Kidney capillary endothelial cell (primary cell): ENCODE data around the gene LTBP1.
"Not testable (repeated sequence)": the region's sequence is repeated elsewhere in the genome, so short reads cannot be mapped to it uniquely, and the experiment has no call there.

Source experiments
- DNase-seq: peaks from one replicate; pipeline ENCODE4 v3.0.0-alpha.2; 2018; ENCODE audit warnings: low spot score

Gene LTBP1

DNA sequence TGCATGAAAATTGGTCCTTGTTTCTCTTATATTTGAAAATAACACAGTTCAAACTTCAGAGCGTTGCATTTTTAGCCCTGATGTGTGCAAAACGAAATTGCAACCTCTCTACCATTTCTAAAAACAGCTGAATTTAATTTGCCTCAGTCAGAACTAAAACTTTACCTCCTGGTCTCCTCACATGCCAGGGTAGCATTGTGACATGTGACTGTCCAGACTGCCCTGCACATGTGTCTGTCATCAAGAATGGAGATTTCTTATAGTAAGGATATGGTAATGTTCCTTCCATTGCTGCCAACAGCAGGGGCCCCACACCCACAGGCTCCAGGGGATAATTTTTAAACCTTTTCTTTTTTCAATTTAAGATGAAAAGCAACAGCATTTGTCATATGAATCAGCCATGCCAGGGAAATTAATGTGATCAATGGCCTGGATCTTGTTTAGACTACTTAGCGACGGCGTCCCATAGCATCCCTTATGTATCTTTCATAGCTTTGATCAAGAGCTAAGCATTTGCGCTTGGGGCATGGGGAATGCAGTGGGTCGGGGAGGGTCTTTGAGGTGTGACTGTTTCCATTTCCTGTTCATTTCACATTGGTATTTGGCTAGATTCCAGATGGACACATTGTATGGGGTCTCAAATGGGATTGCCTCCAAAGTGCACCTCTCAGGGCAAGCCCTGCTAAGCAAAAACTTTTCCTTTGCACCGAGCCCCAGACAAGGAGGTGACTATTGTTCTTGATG, 437.3 kb downstream of the LTBP1 start:
- no peak for DNase-seq

- no peak for DNase-seq
These were observed 437.8 kb downstream of the LTBP1 start for GRCh38 chr2:33384599-33384961.

- DNase-seq: no peak
These were observed 442.2 kb downstream of the LTBP1 start for GRCh38 chr2:33388996-33389395.

GRCh38 chr2:33389695-33390094, 442.9 kb downstream of the LTBP1 start:
- not testable (repeated sequence) for DNase-seq

- DNase-seq: no peak
These were observed 444.9 kb downstream of the LTBP1 start for GRCh38 chr2:33391529-33392255.

GRCh38 chr2:33392366-33392765, 445.6 kb downstream of the LTBP1 start:
- DNase-seq: no peak

DNA sequence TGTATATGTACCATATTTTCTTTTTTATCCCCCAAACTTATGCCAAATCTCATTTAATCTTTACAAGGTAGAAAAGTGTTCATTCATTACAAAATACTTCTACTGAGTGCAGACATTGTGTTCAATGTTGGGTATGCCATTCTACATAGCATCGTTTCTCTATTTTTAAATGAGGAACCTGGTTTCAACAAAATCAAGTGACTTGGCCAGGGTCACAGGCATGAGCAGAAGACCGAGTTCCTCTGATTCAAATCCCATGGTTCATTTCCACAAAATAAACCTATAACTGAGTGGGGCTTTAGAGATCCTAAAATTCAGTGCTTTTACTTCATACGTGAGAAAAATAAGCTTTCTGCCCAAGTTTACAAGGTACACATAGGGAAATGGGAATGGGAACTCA, 448.3 kb downstream of the LTBP1 start:
- DNase-seq: no peak

GRCh38 chr2:33395655-33396249, 449.0 kb downstream of the LTBP1 start:
- DNase-seq: peak; percentile 55

DNA sequence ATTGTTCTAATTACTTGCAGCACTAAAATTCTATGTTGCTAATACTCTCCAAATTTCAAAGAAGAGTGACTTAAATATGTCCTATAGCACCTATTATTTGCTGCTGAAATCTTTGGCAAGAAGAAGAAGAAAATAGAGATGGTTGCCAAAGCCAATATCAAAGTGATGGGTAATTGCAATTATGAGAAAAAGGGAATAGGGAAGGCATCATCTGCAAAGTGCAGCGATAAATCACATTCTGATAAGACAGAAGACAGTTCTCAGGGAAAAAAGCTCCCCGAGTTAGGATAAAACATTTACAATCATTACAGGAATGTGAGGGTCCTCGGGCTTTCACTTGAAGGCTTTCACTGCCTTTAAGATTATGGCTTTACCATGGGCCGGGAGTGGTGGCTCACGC, 457.6 kb downstream of the LTBP1 start:
- DNase-seq: no peak

- no peak for DNase-seq
These were observed 459.9 kb downstream of the LTBP1 start for GRCh38 chr2:33406622-33407021.

GRCh38 chr2:33408109-33408508, 461.4 kb downstream of the LTBP1 start:
- no peak for DNase-seq

DNA sequence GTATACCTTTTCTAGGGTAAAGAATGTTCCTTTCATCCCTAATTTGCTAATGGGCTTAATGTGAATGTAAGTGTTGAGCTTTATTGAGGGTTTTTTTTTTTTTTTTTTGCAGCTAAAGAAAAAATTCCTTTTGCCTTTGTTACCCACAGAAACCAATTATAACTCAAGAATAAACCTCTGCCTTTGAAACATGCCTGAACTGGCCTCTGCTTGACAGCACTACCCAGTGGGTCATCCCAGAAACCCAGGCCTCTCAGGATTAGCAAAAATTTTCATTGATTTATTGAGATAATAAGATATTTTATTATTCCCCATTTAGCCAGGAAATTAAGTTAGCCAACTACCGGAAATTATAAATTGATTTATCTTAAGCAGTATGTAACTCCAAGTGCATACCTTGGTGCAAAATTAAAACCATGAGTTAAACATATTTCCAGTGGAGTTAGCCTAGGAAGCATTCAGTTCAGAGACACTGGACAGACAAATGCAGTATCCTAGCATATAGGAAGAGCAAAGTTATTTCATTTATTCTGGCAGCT, 462.7 kb downstream of the LTBP1 start:
- DNase-seq: no peak

DNA sequence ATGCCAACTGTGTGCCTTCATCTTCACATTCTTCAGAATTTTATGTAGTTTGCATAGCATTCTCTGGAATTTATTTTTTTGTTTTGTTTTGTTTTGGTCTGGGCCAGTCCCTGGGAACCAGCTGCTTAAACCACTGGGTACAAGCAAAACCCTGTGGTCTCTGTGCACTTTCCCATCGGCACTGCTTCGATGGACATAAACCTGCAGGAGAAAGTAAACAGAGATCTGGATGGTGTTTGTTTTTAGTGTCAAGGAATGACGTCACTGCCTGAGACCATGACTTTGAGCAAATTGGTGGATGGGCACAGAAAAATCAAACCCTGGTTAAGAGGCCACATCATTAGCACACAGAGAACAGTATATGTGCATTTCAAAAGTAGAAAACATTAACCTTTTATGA, 465.0 kb downstream of the LTBP1 start:
- DNase-seq: no peak

- peak; percentile 78 for DNase-seq
These were observed 466.2 kb downstream of the LTBP1 start for GRCh38 chr2:33412920-33413319.

DNA sequence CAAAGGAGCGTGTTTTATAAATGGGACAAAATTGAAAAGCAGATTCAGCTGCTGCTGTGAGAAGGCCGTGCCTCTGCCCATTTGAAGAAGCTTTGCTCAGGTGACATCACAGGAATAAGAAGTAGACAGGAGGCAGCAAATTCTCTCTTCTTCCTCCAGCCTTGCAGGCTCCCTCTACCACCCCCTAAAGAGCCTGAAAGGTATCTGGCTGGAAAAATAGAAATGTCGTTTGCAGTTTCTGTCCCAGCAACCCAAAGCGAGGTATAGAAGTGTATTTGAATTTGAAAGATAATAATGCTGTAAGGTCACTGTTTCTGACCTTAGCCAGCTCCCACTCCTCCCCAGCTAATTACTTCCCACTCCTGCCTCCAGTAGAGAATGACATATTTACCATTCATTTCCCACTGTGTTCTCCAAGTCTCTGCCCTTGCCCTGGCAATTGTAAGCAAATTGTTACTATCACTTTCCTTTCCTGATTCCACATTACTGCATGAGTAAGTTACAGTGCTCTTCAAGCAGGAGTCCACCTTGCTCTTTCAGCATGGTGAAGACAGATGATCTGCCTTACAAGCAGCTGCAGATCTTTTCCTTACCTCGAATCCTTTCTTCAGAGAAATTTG, 472.9 kb downstream of the LTBP1 start:
- DNase-seq: peak; percentile 50

DNA sequence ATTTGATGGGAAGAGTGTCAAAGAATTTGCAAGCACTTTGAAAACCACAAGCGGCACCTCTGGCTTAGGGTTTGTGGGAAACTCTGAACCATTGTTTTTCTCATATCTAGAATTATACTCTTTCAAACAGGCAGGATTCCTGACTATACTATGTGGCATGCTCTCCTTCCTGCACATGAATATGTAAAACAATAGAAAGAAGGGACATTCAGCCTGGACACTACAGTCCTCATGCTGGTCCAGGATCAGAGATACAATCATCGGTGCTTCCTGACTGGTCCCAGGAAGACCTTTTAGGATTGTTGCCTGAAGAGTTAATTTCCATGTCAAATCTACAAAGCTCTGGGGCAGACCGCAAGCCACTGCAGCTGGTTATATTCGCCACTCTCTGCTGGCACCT, 474.0 kb downstream of the LTBP1 start:
- DNase-seq: peak; percentile 87

GRCh38 chr2:33421820-33422219, 475.1 kb downstream of the LTBP1 start:
- no peak for DNase-seq

- no peak for DNase-seq
These were observed 478.4 kb downstream of the LTBP1 start for GRCh38 chr2:33425161-33425560.

GRCh38 chr2:33425586-33426031, 478.9 kb downstream of the LTBP1 start:
- DNase-seq: peak; percentile 62

- no peak for DNase-seq
These were observed 480.0 kb downstream of the LTBP1 start for GRCh38 chr2:33426666-33427231.

- no peak for DNase-seq
These were observed 483.3 kb downstream of the LTBP1 start for GRCh38 chr2:33430077-33430476.

GRCh38 chr2:33430856-33431255, 484.1 kb downstream of the LTBP1 start:
- DNase-seq: no peak
